Ishikawa (cell line): ENCODE measurements around the gene COL15A1.

ENCODE experiments used
- CEBPB ChIP-seq: IDR thresholded peaks from 2 replicates; pipeline ENCODE4 v1.6.1; 2012
- CREB1 ChIP-seq: IDR thresholded peaks from 2 replicates; pipeline ENCODE4 v1.6.1; 2012; ENCODE audit warnings: low read depth
- EGR1 ChIP-seq: IDR thresholded peaks from 2 replicates; pipeline ENCODE4 v1.6.1; 2012
- EP300 ChIP-seq: IDR thresholded peaks from 2 replicates; pipeline ENCODE4 v1.6.1; 2012; ENCODE audit warnings: borderline replicate concordance
- FOXM1 ChIP-seq: IDR thresholded peaks from 2 replicates; pipeline ENCODE4 v1.6.1; 2012; ENCODE audit warnings: low read depth, borderline replicate concordance
- NFIC ChIP-seq: IDR thresholded peaks from 2 replicates; pipeline ENCODE4 v1.6.1; 2012
- RAD21 ChIP-seq: IDR thresholded peaks from 2 replicates; pipeline ENCODE4 v1.6.1; 2012; ENCODE audit warnings: low read depth
- TAF1 ChIP-seq: IDR thresholded peaks from 2 replicates; pipeline ENCODE4 v1.6.1; 2012; ENCODE audit warnings: low read depth, mild to moderate bottlenecking
- TCF12 ChIP-seq: IDR thresholded peaks from 2 replicates; pipeline ENCODE4 v1.6.1; 2012; ENCODE audit warnings: low read depth
- TEAD4 ChIP-seq: IDR thresholded peaks from 2 replicates; pipeline ENCODE4 v1.6.1; 2012
- USF1 ChIP-seq: IDR thresholded peaks from 2 replicates; pipeline ENCODE4 v1.6.1; 2012
- YY1 ChIP-seq: IDR thresholded peaks from 2 replicates; pipeline ENCODE4 v1.6.1; 2012; ENCODE audit warnings: low read depth
- ZBTB7A ChIP-seq: IDR thresholded peaks from 2 replicates; pipeline ENCODE4 v1.6.1; 2012; ENCODE audit warnings: low read depth
- TF ChIP-seq, protein P1 (sequence below): IDR thresholded peaks from 2 replicates; pipeline ENCODE4 v1.6.1; 2012
- TF ChIP-seq, protein P2 (sequence below): IDR thresholded peaks from 2 replicates; pipeline ENCODE4 v1.6.1; 2012; ENCODE audit warnings: low read depth, mild to moderate bottlenecking

The COL15A1 gene

DNA sequence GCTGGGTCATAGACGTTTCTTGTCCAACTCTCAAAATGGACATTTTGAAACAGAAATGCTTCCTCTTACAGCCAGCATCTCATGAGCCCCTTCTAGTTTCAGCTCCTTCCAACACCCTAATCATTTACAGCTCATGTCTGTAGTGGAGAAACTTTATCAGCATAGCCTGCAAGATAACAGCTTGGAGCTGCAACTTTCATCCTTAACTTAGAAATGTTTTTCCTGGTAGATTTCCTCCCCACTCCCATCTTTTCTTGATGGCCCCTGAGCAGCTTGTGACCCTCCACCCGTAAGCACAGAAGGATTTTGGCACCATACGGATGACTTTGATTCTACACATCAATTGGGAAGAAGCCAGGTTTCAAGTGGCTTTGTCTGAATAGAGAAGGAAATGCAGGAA lies 107.7 kb downstream of the COL15A1 start:
- no peak for TF ChIP-seq EGR1
- no peak for TF ChIP-seq YY1
- no peak for TF ChIP-seq RAD21
- TF ChIP-seq, protein P1, sequence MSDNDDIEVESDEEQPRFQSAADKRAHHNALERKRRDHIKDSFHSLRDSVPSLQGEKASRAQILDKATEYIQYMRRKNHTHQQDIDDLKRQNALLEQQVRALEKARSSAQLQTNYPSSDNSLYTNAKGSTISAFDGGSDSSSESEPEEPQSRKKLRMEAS: no peak
- no peak for TF ChIP-seq EP300
- TF ChIP-seq NFIC: no peak
- no peak for TF ChIP-seq TAF1
- TF ChIP-seq, protein P2, sequence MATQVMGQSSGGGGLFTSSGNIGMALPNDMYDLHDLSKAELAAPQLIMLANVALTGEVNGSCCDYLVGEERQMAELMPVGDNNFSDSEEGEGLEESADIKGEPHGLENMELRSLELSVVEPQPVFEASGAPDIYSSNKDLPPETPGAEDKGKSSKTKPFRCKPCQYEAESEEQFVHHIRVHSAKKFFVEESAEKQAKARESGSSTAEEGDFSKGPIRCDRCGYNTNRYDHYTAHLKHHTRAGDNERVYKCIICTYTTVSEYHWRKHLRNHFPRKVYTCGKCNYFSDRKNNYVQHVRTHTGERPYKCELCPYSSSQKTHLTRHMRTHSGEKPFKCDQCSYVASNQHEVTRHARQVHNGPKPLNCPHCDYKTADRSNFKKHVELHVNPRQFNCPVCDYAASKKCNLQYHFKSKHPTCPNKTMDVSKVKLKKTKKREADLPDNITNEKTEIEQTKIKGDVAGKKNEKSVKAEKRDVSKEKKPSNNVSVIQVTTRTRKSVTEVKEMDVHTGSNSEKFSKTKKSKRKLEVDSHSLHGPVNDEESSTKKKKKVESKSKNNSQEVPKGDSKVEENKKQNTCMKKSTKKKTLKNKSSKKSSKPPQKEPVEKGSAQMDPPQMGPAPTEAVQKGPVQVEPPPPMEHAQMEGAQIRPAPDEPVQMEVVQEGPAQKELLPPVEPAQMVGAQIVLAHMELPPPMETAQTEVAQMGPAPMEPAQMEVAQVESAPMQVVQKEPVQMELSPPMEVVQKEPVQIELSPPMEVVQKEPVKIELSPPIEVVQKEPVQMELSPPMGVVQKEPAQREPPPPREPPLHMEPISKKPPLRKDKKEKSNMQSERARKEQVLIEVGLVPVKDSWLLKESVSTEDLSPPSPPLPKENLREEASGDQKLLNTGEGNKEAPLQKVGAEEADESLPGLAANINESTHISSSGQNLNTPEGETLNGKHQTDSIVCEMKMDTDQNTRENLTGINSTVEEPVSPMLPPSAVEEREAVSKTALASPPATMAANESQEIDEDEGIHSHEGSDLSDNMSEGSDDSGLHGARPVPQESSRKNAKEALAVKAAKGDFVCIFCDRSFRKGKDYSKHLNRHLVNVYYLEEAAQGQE: no peak
- no peak for TF ChIP-seq TEAD4

- TF ChIP-seq TEAD4 (no peak), CEBPB (no peak), YY1 (no peak), EGR1 (no peak), CREB1 (no peak)
Measured at GRCh38 chr9:99051851-99052250, 108.1 kb downstream of the COL15A1 start.

GRCh38 chr9:99052815-99053715 lies 109.4 kb downstream of the COL15A1 start:
- TF ChIP-seq TAF1: no peak
- TF ChIP-seq USF1: no peak
- no peak for TF ChIP-seq RAD21
- no peak for TF ChIP-seq CEBPB
- no peak for TF ChIP-seq TEAD4
- no peak for TF ChIP-seq EP300
- TF ChIP-seq, protein P1: no peak
- TF ChIP-seq FOXM1: no peak
- no peak for TF ChIP-seq YY1
- no peak for TF ChIP-seq ZBTB7A
- TF ChIP-seq, protein P2: no peak
- no peak for TF ChIP-seq CREB1
- no peak for TF ChIP-seq EGR1
- no peak for TF ChIP-seq NFIC
- no peak for TF ChIP-seq TCF12

DNA sequence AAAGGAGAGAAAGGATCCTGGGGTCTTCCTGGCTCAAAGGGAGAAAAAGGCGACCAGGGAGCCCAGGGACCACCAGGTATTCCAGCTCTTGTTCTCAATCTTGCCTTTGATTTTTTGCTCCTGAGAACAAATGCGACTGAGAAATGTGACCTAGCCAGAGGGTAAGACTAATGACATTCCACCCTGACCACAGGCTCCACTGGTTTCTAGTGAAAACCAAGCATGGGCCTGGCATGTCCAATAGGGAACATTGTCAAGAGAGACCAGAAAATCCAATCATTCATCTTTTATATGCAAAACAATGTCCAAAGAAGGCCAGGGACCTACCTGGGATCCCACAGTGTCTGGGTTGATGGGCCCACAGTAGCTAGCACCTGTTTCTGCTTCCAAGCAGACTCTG lies 110.9 kb downstream of the COL15A1 start:
- TF ChIP-seq FOXM1 (no peak), TAF1 (no peak), YY1 (no peak), USF1 (no peak), EGR1 (no peak), CEBPB (no peak)

DNA sequence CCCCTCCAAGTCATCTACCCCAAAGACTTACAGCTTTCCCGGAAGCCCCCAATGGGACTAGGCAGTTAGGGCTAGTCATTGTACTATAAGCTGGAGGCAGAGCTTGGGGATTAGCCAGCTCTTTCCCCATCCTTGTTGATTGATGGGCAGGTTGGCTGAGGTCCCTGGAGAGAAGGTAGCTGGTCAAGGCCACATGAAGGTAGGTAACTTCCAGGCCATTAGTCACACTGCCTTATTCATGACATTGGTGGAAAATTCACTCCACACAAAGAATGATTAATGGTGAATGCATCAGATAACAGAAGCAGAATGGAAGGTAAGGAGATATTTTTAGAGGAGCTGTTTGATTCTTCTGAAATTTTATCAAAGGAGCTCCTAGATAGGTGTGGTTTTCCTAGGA lies 111.7 kb downstream of the COL15A1 start:
- TF ChIP-seq CEBPB: no peak
- TF ChIP-seq CREB1: no peak
- TF ChIP-seq RAD21: no peak

GRCh38 chr9:99056186-99056585 lies 112.5 kb downstream of the COL15A1 start:
- TF ChIP-seq FOXM1: no peak

GRCh38 chr9:99056886-99057664 lies 113.4 kb downstream of the COL15A1 start:
- TF ChIP-seq, protein P2: no peak
- no peak for TF ChIP-seq RAD21
- TF ChIP-seq EP300: no peak
- TF ChIP-seq YY1: no peak
